Measurements from ENCODE around the gene KRTAP4-6. TPM values are rescaled to one million over a fixed set of nuclear protein-coding genes. Genes with fewer than 3 reads are reported as not detected.
A peak's percentile ranks its signal among the peaks of the same experiment; 100 is the strongest.
"Not testable (repeated sequence)": the region's sequence is repeated elsewhere in the genome, so short reads cannot be mapped to it uniquely, and the experiment has no call there.

The KRTAP4-6 gene
- total and polyA plus RNA-seq, 2 of the 4 experiments (the other 2 are of a cell fraction) = not detected

GRCh38 chr17:41141361-41141760 is 1.0 kb upstream of the KRTAP4-6 start:
- H3K79me1 ChIP-seq (ENCODE audit: low read depth in 1 of 2, low read length in 2 of 2) = no peaks in the 10 kb centered on the region
- peaks cover 5% of the 10 kb centered on the region for H3K9me3 ChIP-seq (ENCODE audit: control insufficient read depth, insufficient read depth, low read length)
- H3K4ac ChIP-seq (ENCODE audit: low read depth, low read length) = no peak overlapping the region
- no peak overlapping the region for H3K4me3 ChIP-seq (ENCODE audit: insufficient read depth, low read depth, low read length)
- no peak overlapping the region for H2AK9ac ChIP-seq (replicated peaks; ENCODE audit: low read depth, low read length, poor library complexity)
- H3K9ac ChIP-seq (ENCODE audit: low read depth, low read length) = no peak overlapping the region
- no peaks in the 10 kb centered on the region for H3K9me1 ChIP-seq (ENCODE audit: insufficient read depth, low read length)
- peak overlapping the region; percentile 3; the same call in 1 of the 2 replicates for H2BK120ac ChIP-seq (ENCODE audit: low read depth, low read length)
- intact Hi-C loops (cut with micrococcal nuclease) = no loop called here
- ATAC-seq (ENCODE audit: low read depth) = no peak
- no peak for DNase-seq
- ChIA-PET POLR2A (ENCODE audit: unreplicated experiment) (no interaction called here), CTCF (no interaction called here)
- H3K4me2 ChIP-seq (ENCODE audit: low read depth, low read length) = no peak overlapping the region
- TF ChIP-seq MAZ (IDR thresholded peaks at IDR 0.05; ENCODE audit: borderline replicate concordance, low read depth, low read length) = no peak
- TF ChIP-seq USF2 (IDR thresholded peaks at IDR 0.05; ENCODE audit: low read depth, low read length) = no peak
- TF ChIP-seq POLR2A (IDR thresholded peaks at IDR 0.05; ENCODE audit: low read depth, low read length) = no peak
- TF ChIP-seq FOS (IDR thresholded peaks at IDR 0.05; ENCODE audit: low read depth, low read length) = no peak
- TF ChIP-seq RFX5 (IDR thresholded peaks at IDR 0.05; ENCODE audit: low read depth, low read length) = no peak
- TF ChIP-seq NFE2L2 (IDR thresholded peaks at IDR 0.05; ENCODE audit: low read depth, low read length) = no peak
- no peak overlapping the region for H3K27ac ChIP-seq (ENCODE audit: insufficient read depth, low read length)
- H4K91ac ChIP-seq (ENCODE audit: insufficient read depth, low read depth, low read length) = no peak overlapping the region
- no peak overlapping the region for H3K56ac ChIP-seq (ENCODE audit: extremely low read depth, insufficient read depth, low read length)
- in situ Hi-C loops (cut with MboI; ENCODE audit: low sequenced_read_pairs) = no loop called here
- BruUV-seq (replicated peaks) = no TSS peak
- H3K14ac ChIP-seq (replicated peaks; ENCODE audit: low read depth, low read length) = no peak overlapping the region
- H2AK5ac ChIP-seq (ENCODE audit: low read depth, low read length) = no peak overlapping the region
- H3K23ac ChIP-seq (ENCODE audit: low read depth, low read length) = no peak overlapping the region
- H3K36me3 ChIP-seq (ENCODE audit: control insufficient read depth, insufficient read depth, low read length) = no peaks in the 10 kb centered on the region
- H3K4me1 ChIP-seq (ENCODE audit: control insufficient read depth, insufficient read depth, low read length) = no peaks in the 10 kb centered on the region; the same call in 1 of the 2 replicates
- no peak overlapping the region for H2BK15ac ChIP-seq (ENCODE audit: low read depth, low read length)
- H3K27me3 ChIP-seq (ENCODE audit: control insufficient read depth, insufficient read depth, low read length) = no peaks in the 10 kb centered on the region
- H4K8ac ChIP-seq (ENCODE audit: low read depth in 2 of 2, low read length in 2 of 2) = no peak overlapping the region
- no peak overlapping the region; the same call in 1 of the 2 replicates for H4K5ac ChIP-seq (ENCODE audit: low read depth, low read length)
- H3K18ac ChIP-seq (ENCODE audit: low read depth, low read length) = no peak overlapping the region
- no peak overlapping the region for H2BK5ac ChIP-seq (ENCODE audit: low read depth, low read length, poor library complexity, severe bottlenecking)
- dilution Hi-C loops (cut with HindIII; ENCODE audit: low sequenced_read_pairs, unreplicated experiment) = no loop called here
- no peak overlapping the region for H2AFZ ChIP-seq (replicated peaks; ENCODE audit: low read length, poor library complexity)
- H2BK20ac ChIP-seq (ENCODE audit: low read depth, low read length) = peak overlapping the region; percentile 32; the same call in 1 of the 2 replicates
- no peaks in the 10 kb centered on the region for H4K20me1 ChIP-seq (ENCODE audit: insufficient read depth, low read length)

- H3K18ac ChIP-seq (ENCODE audit: low read depth, low read length); H3K4me2 ChIP-seq (ENCODE audit: low read depth, low read length); POLR2A ChIA-PET (ENCODE audit: unreplicated experiment); H3K14ac ChIP-seq (replicated peaks; ENCODE audit: low read depth, low read length); dilution Hi-C loops (cut with HindIII; ENCODE audit: low sequenced_read_pairs, unreplicated experiment); H3K4me3 ChIP-seq (ENCODE audit: insufficient read depth, low read depth, low read length); H3K79me1 ChIP-seq (ENCODE audit: low read depth in 1 of 2, low read length in 2 of 2); H3K4me1 ChIP-seq (ENCODE audit: control insufficient read depth, insufficient read depth, low read length); H2AFZ ChIP-seq (replicated peaks; ENCODE audit: low read length, poor library complexity); H4K5ac ChIP-seq (ENCODE audit: low read depth, low read length); H3K9ac ChIP-seq (ENCODE audit: low read depth, low read length); H4K20me1 ChIP-seq (ENCODE audit: insufficient read depth, low read length); H3K23ac ChIP-seq (ENCODE audit: low read depth, low read length); ATAC-seq (ENCODE audit: low read depth); H2AK9ac ChIP-seq (replicated peaks; ENCODE audit: low read depth, low read length, poor library complexity); H3K9me1 ChIP-seq (ENCODE audit: insufficient read depth, low read length); H3K56ac ChIP-seq (ENCODE audit: extremely low read depth, insufficient read depth, low read length); in situ Hi-C loops (cut with MboI; ENCODE audit: low sequenced_read_pairs); DNase-seq; H3K27me3 ChIP-seq (ENCODE audit: control insufficient read depth, insufficient read depth, low read length); H3K4ac ChIP-seq (ENCODE audit: low read depth, low read length); H4K8ac ChIP-seq (ENCODE audit: low read depth in 2 of 2, low read length in 2 of 2); H3K9me3 ChIP-seq (ENCODE audit: control insufficient read depth, insufficient read depth, low read length); H2BK120ac ChIP-seq (ENCODE audit: low read depth, low read length); H2BK15ac ChIP-seq (ENCODE audit: low read depth, low read length); BruUV-seq (replicated peaks); intact Hi-C loops (cut with micrococcal nuclease); H4K91ac ChIP-seq (ENCODE audit: insufficient read depth, low read depth, low read length); H3K36me3 ChIP-seq (ENCODE audit: control insufficient read depth, insufficient read depth, low read length); H3K27ac ChIP-seq (ENCODE audit: insufficient read depth, low read length); CTCF ChIA-PET; H2BK20ac ChIP-seq (ENCODE audit: low read depth, low read length): not testable (repeated sequence)
- peak overlapping the region; percentile 32 for H2BK5ac ChIP-seq (ENCODE audit: low read depth, low read length, poor library complexity, severe bottlenecking)
- 90% methylated on average over 10 of the region's 12 CpGs; no CpG with 5 or more reads in 1 of the 2 experiments for WGBS, 2 experiments (ENCODE audit: extremely low coverage in 2 of 2, insufficient read length in 1 of 2)
- peak overlapping the region; percentile 23 for H2AK5ac ChIP-seq (ENCODE audit: low read depth, low read length)
Observed at GRCh38 chr17:41139865-41140264, 479 bp downstream of the KRTAP4-6 start.
